Measurements from ENCODE around the gene MKRN2. TPM values are rescaled to one million over a fixed set of nuclear protein-coding genes. Genes with fewer than 3 reads are reported as not detected.
A peak's percentile ranks its signal among the peaks of the same experiment; 100 is the strongest.

Gene MKRN2
- polyA plus RNA-seq, 1 donor = 32.8 TPM

DNA sequence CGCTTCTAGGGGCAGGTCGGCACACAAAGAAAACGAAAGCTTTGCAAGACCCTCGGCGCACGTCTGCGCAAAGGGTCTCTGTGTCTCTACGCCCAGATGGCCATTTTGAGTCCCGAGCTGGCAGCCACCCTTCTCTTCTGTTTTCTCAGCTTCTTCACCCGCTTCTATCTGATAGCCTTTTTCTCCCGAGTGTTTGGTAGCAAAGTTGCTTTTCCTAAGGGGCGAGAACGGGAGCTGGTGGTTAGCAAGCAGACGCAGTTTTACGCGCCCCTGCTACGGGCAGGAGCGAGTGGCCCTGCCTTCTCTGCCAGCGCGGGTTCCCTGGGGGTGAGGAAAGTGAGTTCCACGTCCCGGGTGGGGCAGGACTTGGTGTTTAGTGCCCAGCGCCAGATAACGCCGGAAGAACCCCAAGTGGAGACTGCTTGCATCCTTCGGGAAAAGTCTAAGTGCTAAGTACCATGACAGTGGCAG, 2.9 kb upstream of the MKRN2 start:
- DNase-seq = peak; percentile 27

DNA sequence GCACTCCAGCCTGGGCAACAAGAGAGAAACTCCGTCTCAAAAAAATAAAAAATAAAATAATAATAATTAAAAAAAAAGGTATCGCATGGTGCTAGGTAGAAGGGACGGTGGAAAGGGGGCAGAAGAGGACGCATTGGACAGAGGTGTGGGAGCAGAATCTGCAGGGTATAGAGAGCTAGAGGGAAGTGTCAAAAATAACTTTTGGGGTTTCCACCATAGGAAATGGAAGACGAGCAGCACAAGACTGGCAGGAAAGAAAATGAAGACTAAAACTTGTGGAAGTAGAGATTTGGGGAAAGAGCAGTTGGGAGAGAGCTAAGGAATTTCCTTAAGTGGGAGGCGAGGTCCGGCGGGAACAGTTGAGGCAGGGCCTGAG, 585 bp upstream of the MKRN2 start:
- no peak for DNase-seq

DNA sequence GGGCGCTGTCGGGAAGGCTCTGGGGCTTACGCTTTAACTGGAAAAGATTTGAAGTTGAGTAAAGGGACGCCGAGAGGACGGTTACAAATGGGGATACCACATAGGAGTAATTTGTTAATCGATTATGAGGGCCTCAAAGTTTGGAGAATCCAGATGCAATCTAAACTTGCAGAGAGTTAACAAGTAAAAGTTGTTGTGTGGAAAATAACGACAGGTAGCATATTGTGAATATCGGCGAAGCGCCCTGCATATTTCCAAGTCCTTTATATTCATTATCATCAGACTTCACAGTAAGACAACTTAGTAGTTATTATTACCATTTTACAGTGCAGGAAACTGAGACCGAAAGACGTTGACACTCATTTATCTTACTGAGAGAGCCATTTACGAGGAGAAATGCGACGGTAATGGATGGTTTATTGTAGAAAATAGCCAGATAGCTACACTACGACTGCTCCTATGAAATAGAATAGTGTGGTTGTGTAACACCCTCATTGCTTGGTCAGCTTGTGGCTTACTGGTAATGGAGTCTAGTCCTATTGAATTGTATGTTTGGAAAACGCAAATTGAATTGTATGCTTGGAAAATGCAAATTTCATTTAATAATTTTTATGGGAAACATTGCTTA, 700 bp downstream of the MKRN2 start:
- DNase-seq = peak; percentile 15

DNA sequence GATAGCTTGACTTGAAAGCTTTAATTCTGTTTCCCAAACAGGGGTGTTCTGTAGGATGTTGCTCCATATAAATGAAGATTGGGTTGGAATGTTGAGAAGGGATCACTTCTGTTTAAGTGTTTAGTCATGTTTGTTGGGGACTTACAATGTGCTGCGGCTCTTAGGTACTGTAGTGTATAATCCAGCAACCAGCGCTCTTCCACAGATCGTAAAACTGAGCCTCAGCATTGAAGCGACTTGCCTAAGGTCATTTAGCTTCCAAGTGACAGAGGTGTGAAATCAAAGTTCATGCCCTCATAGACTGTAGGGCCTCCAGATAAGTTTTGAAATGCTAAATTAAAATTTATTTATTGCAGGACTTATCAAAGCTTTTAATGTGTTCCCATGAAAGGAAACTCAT, 1.8 kb downstream of the MKRN2 start:
- DNase-seq = no peak

DNA sequence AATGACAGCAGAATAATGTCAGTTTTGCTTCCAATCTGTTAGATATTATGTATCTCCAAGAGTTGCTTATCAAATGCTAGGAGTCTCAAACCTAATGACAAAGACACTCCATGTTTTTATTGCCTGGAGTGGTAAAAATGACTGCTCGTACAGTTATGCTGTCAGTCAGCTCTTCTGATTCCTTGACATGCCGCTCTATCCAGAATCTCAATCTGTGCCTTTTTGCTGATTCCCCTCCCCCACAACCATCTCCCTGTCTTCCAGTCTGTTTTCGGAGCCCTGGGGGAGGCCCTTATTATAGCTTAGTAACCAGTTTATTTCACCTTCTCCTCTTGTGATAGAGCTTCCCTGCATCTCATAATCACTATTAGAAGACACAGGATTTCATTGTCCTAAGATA, 2.6 kb downstream of the MKRN2 start:
- DNase-seq = no peak

DNA sequence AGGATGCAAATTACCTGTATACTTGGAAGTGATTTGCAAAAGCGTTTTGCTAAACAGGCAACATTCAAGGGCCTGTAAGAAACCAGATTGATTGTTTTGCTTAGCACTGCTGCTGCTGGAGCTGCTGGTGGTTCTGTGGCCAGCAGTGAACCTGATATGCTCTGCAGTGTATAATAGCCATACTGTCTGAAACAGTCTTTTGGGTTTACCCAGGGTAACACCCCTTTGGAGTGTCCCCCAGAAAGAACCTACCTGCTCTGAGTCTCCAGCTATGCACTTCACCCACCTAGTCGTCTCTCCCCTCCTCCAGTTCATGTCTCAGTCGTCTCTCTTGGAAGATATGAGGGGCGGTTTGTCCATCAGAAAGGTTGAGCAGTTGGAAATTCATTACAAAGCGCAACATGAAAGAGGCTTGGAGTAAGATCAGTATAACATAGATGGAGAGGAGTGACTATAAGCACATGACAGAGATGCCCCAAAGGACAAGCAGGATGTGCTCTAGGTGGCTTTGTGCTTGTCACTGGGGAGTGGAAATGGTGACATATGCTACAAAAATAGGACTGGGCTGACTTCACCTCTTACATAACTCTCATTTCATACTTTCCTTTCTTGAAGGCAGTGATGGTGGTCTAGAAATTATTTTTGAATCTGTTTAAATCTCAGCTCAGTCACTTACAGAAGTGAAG, 3.8 kb downstream of the MKRN2 start:
- no peak for DNase-seq

DNA sequence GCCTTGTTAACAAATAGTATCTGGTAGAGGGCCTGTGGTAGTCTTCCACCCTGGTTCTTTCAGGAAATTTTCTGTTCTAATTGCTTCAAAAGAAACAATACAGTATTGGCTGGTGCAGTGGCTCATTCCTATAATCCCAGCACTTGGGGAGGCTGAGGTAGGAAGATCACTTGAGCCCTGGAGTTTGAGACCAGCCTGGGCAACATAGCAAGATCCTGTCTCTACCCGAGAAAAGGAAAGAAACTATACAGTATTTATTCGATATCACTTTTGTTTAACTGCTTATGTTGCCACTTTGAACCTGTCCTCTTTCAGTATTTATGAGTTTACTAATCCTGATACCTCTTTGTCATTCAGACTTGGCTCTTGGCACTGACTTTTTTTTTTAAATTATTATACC, 4.5 kb downstream of the MKRN2 start:
- DNase-seq = no peak

DNA sequence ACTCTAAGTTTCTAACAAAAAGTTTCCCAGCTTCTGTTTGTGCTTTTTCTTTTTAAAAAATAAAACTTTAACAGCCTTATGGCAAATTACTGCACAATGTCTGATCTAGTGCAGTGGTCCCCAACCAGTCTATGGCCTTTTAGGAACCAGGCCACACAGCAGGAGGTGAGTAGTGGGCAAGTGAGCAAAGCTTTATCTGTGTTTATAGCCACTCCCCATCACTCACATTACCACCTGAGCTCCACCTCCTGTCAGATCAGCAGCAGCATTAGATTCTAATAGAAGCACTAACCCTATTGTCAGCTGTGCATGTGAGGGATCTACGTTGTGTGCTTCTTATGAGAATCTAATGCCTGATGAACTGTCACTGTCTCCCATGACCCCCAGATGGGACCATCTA, 5.6 kb downstream of the MKRN2 start:
- no peak for DNase-seq

DNA sequence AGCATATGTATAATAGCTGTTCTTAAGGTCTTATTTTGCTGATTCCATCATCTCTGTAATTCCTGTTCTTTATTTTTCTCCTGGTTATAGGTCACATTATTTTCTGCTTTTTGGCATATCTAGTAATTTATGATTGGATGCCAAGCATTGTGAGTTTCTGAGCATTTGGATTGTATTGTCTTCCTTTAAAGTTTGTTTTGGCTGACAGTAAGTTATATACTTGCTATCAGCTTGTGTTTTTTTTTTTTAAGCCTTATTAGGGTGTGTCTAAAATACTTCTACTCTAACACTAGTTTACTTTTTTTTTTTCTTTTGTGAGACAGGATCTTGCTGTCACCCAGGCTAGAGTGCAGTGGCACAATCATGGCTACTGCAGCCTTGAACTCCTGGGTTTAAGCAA, 10.1 kb downstream of the MKRN2 start:
- DNase-seq = no peak

DNA sequence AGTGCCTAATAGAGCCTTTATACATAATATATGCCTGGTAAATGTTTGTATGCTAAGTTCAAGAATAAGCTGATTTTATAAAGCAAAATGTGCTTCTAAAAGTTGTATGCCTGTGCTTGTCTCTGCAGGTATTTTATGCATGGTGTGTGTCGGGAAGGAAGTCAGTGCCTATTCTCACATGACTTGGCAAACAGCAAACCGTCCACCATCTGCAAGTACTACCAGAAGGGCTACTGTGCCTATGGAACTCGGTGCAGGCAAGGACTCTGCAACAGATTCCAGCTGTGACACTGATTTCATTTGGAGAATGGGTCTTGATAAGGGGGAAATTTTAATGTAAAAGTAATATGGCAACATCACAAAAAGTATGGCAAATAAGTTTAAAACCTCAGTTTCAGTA, 11.9 kb downstream of the MKRN2 start:
- DNase-seq = no peak

DNA sequence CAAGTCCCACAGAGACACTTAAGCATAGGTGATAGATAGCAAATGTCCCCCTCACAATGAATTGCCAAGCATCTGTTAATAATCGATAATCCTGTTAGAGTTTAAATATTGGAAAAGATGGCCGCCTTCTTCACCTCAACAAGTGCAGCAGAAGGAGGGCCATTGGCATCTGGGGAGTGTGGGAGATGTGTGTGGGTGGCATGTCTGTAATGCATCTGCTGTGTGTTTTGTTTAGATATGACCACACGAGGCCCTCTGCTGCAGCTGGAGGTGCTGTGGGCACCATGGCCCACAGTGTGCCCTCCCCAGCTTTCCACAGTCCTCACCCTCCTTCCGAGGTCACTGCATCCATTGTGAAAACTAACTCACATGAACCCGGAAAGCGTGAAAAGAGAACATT, 12.9 kb downstream of the MKRN2 start:
- DNase-seq = no peak

DNA sequence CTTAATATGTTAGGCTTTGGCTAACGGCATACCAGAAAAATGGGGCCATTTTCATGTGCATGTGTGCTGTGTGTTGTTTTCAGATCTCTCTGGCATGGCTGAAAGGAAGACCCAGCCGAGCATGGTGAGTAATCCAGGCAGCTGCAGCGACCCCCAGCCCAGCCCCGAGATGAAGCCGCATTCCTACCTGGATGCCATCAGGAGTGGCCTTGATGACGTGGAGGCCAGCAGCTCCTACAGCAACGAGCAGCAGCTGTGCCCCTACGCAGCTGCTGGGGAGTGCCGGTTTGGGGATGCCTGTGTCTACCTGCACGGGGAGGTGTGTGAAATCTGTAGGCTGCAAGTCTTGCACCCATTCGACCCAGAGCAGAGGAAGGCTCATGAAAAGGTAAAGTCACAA, 15.1 kb downstream of the MKRN2 start:
- no peak for DNase-seq

DNA sequence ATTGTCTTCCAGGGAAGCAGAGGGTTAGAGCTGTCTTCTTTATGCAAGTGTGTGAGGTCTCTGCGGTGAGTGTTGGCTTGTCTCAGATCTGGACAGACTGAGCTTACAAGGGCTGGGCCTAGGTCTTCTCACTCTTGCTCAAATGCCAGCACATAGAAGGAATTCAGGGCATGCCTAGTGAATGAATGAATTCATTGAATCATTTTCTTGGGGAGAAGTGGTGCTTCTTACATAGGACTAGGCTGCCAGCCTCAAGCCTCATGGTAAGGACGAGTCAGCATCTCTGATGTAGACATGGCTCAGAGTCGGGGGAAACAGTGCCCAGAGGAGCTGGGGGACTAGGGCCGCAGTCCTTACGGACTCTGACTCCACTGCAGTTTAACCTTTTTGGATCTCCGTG, 17.2 kb downstream of the MKRN2 start:
- no peak for DNase-seq

DNA sequence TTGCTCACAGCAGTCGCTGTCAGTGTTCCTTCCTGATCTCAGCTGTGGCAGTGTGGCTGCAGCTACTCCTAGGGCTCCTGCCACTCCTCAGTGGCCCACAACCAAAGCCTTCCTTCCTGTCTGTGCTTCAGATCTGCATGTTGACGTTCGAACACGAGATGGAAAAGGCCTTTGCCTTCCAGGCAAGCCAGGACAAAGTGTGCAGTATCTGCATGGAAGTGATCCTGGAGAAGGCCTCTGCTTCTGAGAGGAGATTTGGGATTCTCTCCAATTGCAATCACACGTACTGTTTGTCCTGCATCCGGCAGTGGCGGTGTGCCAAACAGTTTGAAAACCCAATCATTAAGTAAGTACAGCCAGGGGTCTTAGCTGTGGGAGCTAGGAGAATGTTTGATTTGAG, 17.8 kb downstream of the MKRN2 start:
- DNase-seq = no peak

DNA sequence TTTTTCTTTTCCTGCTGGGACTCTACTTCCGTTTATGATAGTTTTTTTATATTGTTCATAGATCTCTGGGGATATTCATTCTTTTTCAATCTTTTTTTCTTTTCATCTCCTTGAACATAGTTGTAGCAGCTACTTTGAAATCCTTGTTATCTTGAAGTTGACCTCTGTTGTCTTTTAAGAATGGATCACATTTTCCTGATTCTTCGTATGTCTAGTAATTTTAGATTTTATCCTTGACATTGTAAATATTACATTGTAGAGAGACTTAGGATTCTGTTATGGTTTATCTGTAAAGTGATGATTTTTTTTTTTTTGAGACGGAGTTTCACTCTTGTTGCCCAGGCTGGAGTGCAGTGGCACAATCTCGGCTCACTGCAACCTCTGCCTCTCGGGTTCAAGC, 20.5 kb downstream of the MKRN2 start:
- no peak for DNase-seq

DNA sequence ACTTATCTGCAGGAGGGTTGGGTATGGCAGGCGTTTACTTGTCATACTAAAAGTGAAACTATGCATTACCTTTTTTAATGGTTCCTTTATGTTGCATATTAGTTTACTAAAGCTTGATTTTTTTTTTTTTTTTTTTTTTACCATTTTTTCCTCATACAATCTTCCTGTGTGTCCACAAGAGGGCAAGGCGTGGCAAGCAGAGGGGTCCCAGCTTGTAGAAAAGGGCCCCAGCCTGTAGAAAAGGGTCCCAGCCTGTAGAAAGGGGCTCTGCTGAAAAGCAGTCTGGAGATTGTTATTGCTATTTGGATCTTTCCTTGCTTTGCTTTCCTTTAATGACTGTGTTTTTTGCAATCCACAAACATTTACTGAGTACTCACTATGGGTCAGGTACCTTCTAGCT, 21.9 kb downstream of the MKRN2 start:
- no peak for DNase-seq

DNA sequence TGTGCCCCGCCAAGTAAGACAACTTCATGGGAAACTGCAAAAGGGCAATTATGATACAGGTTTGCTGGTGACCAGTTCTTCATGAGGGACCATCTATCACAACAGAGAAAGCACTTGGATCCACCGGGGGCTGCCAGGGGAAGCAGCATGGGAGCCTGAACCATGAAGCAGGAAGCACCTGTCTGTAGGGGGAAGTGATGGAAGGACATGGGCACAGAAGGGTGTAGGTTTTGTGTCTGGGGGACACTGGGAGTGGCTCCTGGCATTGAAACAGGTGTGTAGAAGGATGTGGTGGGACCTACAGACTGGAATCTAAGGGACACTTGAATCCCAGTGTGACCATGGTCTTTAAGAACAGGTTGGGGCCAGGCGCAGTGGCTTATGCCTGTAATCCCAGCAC, 22.6 kb downstream of the MKRN2 start:
- DNase-seq = no peak

DNA sequence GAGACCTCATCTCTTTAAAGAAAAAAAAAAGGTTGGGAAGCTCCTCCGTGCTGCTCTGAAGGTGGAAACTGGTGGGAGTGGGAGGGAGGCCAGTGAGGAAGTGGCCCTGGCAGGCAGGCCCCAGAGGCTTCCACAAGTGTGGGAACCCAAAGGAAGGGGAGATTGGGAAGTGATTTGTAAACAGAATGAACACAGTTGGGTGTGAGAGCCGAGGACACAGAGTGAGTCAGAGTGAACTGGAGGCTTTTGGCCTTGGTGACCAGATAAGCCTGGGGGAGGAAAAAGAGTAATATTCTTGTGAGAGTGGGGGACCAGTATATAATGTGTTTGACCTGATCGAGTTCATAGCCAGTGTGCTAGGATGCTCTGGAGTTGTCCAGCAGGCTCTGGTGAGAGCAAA, 23.0 kb downstream of the MKRN2 start:
- DNase-seq = no peak

DNA sequence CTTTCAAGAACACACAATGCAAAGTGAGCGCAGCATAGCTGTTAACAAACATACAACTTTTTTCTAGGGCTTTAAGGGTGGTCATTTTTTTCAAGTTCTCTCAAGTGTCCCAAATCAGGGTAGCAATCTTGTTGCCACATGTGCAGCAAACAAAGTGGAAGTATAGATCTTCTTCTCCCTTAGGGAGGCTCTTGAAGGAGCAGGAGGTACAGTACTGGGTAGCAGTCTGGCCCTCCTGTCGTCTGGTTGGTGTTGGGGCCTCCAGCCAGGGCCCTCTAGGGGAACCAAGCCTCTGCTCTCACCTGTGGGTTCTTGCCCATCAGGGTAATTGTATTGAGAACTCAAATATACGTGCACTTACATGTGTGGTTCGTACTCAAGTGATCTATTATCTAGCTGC, 25.8 kb downstream of the MKRN2 start:
- DNase-seq = no peak

DNA sequence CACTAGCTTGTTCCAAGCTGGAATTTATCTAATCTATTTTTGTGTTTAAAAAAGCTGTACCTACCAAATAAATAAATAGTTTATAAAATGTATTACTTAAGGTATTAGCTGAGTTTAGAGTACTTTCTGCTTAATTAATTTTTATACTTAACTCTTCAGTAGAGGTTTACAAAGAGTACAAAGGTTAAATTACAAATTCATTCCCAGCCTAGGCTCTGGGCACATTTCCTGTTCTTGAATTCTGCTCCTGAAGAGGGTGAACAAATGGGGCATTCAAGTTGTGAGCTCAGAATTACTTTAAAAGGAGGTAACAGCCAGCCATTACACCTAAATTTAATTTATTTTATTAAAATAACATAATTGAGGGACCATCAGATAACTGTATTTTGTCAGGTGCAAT, 26.4 kb downstream of the MKRN2 start:
- no peak for DNase-seq

DNA sequence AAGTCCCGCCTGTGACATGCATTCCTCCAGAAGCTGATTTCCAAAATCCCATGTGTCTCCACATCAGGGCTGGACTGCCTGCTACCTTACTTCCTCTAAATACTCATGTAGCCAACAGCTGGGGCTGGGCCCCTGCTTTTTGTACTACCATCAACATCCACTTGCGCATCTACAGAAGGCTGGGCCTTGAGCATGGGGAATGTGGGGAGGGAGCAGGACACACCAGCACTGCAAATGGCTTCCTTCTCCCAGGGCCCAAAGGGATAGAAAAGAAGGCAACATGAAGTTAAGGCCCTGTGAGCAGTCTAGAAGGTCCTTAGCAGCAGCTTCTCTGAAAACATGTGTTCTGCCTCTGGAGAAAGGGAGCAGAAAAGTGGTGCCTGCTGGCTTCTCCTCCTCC, 27.2 kb downstream of the MKRN2 start:
- no peak for DNase-seq

DNA sequence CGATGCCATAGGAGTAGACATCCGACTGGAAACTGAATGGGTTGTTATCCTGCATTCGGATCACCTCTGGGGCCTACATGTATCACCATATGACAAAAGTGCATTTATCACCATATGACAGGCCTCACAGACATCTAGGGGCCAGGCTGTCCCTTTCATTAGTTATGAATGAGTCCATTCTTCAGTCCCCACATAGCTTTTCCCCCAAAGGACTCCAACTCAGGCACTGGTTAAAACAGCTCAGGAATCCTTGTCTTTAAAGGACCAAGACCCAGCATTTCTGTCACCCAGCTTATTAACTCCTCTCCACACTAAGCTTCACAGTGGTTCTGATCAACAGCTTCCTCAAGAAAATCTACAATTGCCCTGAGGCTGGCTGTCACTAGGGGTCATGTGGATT, 28.3 kb downstream of the MKRN2 start:
- DNase-seq = no peak

DNA sequence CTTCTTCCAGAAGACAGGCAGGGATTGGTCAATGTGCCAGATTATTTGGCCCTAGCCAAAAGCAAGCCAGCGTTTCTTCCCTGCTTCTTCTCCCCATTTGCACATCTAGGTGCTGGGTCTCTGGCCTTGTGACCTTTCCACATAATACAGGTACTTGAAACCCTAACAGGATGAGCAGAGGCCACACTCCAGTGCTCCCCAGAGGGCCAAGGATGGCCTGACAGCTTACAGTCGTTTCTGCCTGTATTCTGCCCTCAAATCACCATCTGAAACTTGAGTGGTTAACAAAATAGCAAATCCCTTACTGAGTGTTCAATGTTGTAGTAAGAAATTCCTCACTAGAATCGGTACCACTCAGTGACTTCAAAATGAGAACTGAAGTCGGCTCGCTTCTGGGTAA, 29.1 kb downstream of the MKRN2 start:
- DNase-seq = no peak

DNA sequence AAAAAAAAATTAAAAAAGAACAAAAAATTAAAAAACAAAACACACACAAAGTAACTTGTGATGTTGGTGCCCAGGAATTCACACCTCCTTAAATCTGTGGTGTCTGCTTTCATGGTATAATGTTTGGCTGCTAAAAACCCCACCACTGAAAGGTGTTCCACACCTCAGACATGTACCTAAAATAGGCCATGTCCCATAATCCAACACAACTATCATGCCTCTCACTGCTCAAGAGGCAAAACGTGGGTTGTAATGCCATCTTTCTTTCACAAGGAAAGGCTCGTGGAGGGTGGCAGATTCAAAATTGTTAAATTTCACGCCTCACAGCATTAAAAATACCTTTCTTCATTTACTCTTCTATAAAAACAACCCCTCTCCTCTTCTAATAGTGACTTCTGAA, 29.5 kb downstream of the MKRN2 start:
- DNase-seq = no peak
